HG02798 (cell line): Measurements from ENCODE around the gene MALRD1.

Source experiments
- ATAC-seq: cut with Tn5 transposase; IDR thresholded peaks from one replicate; pipeline ENCODE4 v1.9.1; 2021; ENCODE audit warnings: mild to moderate bottlenecking; ENCODE audit not compliant: unreplicated experiment, poor library complexity

Gene MALRD1

DNA sequence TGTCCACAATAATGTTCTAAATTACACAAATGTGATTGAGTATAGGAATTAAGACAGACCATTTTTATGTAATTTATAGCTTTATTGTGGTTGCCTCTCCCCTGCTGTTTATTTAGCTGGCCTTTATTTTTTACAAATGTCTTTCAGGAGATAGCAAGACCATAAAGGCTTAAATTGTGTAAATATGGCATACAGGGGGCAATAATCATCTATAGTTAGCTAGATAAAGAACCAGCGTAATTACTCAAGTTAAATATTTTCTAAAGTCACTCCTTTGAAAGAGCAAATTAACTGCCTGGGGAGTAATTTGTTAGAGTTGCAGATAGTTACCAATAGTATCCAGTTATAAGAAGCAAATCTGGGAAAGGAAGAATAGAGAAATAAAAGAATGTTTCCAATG is at the start of gene MALRD1:
Gene MALRD1, plus strand, starts transcription at position 313 of the 400 bp plus-strand sequence. CDS start 138 bp downstream, outside the sequence.
- no peak for ATAC-seq

DNA sequence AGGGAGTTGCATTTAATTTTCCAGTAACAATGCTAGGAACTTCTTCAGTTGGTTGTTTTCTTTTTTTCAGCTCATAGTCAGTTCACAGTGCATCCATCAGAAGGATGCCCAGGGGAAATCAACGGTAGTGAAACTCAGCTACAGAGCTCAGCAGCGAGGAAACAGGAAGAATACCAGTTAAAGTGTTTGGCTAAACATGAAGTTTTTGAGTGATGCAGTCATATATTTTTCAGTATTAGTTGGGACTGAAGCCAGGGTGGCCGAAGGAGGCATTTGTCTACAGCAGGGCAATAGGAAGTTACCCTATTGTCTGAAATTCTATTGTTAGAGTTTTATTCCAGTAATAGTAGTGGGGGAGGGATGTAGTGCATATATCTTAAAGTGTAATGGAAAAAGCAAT is 45.3 kb upstream of the MALRD1 start:
- no peak for ATAC-seq

DNA sequence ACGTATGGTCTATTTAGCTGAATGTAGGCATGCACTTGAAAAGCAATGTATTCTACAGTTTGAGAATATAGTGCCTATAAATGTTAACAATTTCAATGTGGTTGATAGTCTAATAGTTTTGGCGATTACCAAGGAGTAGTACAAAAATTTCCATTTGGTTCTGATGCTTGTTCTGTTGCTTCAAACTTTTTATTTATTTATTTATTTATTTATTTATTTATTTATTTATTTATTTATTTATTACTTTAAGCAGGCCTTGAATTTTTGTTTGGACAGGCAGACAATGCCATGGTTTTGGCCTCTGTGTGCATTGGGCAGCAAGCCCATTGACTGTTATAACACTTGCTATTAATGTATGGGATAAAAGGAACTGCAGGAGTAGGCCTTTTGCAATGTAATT is 36.5 kb upstream of the MALRD1 start:
- no peak for ATAC-seq

DNA sequence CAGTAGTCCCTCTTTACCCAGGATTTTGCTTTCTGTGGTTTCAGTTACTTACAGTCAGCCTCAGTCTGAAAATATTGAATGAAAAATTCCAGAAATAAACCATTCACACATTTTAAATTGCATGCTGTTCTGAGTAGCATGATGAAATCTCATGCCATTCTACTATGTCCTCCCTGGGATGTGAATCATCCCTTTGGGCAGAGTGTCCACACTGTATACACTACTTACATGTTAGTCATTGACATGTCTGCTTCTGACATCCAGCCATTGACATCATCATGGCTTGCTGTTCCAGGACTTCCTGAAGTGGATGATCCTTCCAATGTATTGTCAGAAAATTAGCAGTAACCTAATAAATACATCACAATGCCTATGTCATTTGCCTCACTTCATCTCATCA is 34.6 kb upstream of the MALRD1 start:
- ATAC-seq: no peak

DNA sequence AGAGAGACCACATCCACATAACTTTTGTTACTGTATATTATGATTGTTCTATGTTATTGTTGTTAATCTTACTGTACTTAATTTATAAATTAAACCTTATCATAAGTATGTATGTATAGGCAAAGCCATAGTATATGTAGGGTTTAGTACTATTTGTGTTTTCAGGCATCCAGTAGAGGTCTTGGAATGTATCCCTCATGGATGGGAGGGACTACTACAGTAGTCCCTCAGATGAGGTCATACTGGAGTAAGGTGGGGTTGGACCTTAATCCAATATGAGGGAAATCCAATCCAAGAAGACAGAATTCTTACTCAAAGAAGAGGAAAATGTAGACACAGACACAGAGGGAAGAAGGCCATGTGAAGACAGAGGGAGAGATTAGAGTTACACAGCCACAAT is 34.1 kb upstream of the MALRD1 start:
- no peak for ATAC-seq

DNA sequence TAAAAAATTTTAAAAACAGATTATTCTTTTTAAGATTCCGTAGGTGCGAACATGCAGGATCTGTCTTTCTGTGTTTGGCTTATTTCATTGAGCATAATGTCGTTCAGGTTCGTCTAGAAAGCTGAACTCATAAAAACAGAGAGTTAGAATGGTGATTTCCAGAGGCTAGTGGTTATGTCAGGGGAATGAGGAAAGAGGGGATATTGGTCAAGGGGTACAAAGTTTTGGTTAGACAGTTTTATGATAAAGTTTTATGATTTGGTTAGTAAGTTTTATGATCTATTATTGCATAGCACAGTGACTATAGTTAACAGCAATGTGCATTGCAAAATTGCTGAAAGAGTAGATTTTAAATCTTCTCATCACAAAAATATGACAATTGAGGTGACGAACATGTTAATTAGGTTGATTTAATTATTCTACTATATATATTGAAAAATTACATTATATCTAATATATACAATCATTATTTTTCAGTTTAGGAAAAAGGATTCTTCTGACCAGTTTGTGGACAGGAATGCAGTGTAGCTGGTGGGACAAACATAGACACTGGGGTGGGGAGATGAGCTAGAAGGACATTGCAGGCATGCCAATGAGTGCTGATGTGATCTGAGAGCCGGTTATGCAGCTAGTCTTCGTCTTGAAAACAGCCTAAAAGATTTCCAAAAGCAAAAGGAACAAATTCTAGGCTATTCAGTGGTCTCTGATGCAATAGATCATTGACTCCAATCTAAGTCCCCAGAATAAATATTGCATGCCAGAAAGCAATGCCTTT is 31.3 kb upstream of the MALRD1 start:
- ATAC-seq: no peak

DNA sequence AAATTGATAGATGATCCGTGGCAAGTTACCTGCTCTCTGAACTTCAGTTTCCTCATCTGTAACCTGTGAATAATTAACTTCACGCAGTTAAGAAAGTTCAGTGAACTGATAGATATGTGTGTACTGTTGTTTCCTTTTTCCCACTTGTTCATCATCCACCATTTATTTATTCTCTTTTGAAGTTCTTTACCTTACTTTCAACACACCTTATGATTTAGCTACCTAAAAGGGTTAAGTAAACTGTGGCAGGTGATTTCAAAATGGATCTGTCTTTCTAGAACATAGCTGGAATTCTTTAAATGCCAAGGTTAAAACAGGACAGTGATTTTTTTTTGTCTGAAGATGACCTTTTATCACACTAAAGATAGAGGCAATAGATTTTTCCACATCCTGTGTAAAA is 27.4 kb upstream of the MALRD1 start:
- no peak for ATAC-seq

DNA sequence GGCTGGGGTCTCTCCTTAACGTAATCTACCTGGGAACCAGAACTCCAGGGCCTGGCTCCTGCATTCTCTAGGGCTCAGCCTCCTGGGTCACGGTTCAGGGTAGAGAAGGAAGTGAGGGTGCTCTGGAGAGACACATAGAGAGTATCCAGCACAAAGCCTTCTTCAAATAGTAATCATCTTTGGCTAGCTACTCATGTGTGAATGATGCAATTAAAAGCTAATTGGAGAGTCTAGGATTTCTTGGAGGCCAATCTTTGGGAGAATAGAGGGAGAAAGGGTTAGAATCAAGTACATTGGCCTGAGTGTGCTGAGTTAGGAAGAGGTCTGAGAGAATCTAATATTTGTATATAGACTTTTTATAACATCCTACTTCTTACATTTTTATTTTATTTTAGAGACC is 24.0 kb upstream of the MALRD1 start:
- no peak for ATAC-seq

DNA sequence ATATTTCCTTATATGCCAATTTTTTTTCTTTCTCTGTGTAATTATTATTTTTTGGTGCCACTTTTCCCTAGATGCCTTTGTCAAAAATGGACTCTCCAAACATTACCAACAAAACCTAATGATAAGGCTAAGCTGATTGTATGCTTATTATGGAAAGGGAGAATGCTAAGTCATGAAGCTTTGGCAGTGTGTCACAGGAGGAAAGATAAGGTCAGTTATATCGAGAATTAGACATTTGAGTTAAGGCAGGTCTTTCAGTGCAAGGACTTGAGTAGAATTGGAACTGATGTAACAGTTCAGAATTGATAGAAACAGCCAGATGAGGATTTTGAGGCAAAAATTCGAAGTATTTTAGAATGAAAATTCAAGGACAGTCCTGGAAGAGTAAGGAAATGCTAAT is 16.8 kb upstream of the MALRD1 start:
- no peak for ATAC-seq

DNA sequence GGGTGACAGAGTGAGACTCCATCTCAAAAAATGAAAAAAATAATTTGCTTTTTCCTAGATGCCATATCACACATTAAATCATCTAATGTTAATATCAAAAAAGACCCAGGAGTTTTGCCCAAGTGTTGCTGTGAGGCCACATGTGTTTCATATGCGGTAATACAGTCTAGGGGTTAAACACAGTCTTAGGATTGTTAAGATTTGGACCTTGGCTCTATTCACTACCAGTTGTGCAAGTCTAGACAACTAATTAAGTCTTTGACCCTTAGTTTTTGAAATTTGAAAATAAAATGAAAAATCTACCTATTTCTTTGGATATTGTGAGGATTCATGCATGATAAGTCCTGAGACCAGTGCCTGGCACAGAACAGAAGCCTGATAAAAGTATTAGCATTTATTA is 14.9 kb upstream of the MALRD1 start:
- no peak for ATAC-seq

DNA sequence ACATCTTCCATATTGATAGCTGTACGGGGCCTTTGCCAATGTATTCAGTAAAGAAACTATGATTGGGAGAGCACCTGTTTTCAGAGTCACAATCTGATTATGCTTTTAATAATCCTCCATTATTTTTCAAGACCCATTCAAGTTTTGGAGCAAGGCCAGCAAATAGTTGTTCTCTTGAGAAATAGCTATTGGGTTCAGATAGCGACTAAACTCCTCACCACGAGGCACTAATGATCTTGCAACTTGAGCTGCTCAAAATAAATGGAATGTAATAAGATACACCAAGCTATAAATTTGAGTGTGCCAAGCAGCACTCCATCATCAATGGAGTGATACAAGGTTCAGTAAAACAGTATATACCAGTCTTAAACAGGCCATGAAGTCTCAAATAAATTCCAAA is 7.4 kb upstream of the MALRD1 start:
- ATAC-seq: no peak

DNA sequence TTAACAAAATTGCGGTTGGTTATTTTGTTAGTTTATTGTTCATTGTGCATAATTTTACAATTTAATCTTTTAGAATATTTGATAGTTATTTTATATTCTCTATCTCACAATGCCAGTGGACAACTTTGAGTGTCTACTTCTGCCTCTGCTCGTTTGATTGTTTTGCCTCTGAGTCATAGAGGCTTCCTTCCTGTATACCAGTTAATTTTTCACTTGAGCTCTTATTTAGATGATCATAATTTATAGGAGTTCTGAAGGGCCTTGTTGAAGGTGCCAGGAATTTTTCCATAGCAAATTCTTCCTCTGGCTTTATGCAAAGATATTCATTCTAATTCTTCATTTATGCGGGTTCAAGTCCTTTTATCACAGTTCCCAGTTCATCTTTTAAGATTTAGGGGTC is 5.2 kb upstream of the MALRD1 start:
- ATAC-seq: no peak

DNA sequence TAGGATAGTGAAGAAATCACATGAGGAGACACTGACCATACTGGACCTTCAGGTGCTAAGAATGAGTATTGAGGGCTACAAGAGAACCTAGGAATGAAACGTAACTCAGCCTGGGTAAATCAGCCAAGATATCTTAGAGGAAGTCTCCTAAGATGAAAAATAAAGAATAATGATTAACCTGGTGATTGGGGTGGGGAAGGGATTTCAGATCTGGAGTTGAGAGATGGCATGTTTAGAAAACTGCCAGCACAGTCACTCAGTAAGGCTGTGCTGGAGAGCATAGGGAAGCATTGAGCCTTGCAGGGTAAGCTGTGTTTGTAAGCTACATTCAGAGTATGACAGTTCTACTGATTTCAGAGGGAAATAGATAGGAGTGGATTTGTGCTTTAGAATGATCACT is 1.9 kb upstream of the MALRD1 start:
- no peak for ATAC-seq

DNA sequence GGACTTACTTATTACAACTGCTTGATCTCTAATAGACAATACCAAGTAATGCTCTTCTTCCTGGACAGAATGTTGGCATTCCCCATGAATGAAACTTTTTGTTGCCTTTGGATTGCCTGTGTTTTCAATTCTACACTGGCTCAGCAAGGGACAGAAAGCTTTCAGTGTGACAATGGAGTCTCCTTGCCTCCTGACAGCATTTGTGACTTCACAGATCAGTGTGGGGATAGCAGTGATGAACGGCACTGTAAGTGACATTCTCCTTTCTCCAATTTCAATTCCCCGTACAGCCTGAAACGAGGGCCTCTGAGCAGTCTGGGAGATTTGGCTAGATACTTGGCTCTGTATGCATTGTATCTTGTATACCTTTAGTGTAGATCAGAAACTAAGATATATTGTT is 290 bp downstream of the MALRD1 start:
- no peak for ATAC-seq

DNA sequence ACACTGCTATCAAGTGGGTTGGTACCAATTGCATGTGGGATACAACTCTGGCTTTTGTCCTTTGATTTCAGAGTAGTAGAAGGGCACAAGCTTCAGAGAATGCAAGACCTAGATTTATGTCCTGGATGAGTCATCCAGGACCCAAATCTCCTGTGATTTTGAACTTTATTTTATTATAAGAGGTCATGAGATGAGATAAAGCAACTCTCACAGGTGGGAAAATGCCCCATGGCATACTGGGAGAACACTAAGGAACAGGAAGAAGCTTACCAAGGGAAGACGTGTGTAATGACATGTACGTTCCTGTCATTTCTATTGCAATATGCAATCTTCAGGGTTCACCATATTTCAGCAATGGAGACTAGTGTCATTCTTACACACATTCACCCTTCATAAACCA is 966 bp downstream of the MALRD1 start:
- ATAC-seq: no peak

DNA sequence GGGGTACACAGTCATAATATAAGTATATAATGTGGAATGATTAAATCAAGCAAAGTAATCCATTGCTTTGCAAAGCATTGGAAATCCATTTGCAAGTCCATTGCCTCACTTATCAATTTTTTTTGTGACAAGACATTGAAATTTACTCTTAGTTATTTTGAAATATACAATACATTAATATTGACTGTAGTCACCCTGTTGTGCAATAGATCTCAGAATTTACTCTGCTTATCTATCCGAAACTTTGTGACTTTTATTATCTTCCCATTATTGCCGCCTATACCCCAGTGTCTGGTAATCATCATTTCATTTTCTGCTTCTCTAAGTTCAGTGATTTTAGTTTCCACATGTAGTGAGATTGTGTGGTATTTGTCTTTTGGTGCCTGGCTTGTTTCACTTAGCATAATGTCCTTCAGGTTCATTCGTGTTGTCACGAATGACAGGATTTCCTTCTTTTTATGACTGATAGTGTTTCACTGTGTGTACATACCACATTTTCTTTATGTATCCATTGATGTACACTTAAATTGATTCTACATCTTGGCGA is 5.8 kb downstream of the MALRD1 start:
- no peak for ATAC-seq

DNA sequence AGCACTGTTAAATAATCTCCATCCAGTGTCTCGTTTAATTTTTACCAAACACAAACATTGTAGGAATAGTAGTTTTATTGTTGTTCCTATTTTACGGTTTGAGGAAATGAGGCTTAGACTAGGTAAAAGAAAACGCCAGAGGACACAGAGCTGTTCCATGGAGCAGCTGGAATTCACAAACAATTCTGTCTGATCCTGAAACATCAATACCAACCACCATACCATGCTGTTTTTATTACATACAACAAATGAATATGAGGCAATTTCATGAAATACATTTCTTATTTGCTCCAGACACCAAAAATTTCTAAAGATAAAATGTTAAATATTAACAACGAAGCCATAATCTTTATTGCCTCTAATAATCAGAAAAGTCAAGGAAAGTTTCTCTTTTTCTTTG is 9.4 kb downstream of the MALRD1 start:
- ATAC-seq: no peak

DNA sequence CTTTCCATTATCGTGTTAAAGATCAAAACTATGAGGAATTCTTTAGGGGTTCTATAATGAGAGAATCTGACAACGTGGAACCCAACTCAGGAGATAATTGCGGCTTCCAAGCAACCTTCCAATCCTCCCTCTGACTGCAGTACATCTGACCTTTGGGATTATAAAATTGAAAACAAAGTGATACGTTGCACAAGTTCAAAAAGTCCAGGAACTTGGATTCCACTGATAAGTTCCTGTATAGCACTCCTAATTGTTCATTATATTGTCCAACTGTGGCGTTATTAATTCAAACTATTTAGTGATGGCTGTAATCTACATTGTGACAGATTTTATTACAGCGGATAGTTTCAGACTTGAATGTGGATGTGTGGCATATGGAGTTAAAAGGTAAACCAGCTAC is 15.4 kb downstream of the MALRD1 start:
- ATAC-seq: no peak

DNA sequence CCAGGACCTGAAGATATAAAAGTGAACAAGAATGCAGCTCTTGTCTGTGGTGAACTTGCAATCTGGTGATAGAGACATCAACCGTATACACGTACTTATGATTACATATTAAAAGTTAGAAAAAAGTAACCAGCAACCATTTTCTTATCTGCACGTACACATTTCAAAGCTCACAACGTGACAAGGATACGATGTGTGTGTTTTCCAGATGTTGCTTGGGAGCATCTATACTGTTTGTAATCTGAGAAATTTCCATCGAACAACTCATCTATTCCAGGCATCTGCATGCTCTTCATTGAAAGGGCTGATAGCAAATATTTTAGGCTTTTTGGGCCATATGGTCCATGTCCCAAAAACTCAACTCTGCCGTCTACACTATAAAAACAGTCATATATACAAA is 23.3 kb downstream of the MALRD1 start:
- no peak for ATAC-seq

DNA sequence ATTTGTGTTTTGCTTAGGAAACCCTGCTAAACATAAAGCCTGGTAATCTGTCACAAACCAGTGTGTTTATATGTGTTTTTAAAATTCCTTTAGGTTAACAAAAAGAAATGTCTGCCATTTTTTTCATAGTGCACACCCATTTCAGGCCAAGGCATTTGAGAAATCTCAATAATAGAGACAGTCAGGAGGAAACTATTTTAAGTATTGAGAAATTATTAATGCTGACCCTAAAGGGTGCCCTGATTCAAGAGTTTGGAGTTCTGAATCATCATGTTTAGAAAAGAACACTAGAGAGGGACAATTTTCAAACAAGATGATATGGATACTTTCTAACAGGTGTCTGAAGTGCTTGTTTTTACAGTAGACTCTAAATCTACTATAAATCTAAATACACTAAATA is 28.7 kb downstream of the MALRD1 start:
- ATAC-seq: no peak

DNA sequence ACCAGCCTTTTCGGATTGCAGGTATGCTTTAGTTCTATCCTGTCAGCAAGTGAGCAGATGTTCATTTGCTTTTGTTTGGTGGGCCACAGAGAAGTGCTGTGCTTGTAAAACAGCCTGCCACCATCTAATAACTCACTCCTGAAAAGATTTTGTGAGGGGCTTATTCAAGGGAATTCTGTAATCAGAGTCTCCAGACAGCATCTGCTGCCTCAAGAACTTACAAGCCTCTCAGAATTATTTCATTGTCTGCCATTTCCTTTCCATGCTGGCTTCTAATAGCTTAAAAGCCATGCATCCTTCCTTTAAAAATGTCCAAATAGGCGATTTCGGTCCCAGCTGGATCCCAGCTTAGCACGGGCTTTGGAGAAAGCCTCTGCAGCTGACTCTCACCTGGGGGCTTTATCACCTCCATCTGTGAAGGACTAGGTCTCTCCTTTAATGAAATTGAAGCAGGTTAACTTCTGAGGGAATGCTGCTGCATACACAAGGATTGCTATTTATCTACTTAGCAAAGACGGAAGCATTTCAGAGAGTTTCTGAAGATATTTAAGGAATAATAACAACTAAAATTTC is 48.0 kb downstream of the MALRD1 start:
- ATAC-seq: no peak

DNA sequence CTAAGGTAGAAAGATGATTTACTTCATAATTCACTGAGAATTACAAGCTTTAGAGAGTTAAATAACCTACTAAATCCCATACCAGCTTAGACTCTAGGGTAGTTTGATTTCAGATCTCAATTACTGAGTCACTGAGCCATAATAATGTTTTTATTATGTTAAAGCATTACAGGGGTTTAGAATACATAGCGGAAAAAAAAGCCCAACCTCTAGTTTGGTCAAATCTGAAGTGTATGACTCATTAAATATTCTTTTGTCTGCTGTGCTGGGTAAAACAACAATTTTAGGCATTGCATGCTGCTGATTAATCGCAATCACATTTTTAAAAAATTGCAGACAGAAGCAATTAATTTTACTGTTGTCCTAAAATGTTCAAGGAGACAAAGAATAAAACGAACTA is 48.5 kb downstream of the MALRD1 start:
- ATAC-seq: no peak
